Forelimb muscle (tissue), 1 donor: Measurements from ENCODE around the gene THSD4. TPM values are rescaled to one million over a fixed set of nuclear protein-coding genes. Genes with fewer than 3 reads are reported as not detected.

ENCODE experiments used
- DNase-seq: peaks from one replicate; pipeline ENCODE4 v3.0.0-alpha.2; 2013; ENCODE audit warnings: low read depth
- polyA plus RNA-seq: library from polyadenylated mRNA; unstranded; fragments of 120-200 nt; gene quantifications from one replicate; pipeline ENCODE4 v1.2.1, GENCODE V29; 2013; ENCODE audit not compliant: insufficient read length

Gene THSD4
- polyA plus RNA-seq, 1 donor, result 21.8 TPM

DNA sequence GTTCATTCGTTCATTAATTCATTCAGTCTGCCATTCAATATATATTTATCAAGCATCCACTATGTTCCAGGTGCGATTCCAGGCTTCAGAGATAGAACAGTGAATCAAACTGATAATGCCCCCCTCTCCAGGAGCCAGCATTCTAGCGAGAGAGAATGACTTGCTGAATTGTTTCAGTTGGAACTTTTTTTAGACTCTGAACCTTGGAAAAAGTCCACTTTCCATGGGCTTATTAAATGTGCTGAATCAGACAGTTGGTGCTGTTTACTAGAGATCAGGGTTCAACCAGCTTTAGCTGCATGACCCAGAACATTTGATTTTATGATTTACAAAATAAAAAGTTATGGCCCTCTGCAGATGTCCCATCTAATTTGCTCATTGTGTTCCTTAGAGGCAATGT lies 213.2 kb downstream of the THSD4 start:
- DNase-seq, result no peak

DNA sequence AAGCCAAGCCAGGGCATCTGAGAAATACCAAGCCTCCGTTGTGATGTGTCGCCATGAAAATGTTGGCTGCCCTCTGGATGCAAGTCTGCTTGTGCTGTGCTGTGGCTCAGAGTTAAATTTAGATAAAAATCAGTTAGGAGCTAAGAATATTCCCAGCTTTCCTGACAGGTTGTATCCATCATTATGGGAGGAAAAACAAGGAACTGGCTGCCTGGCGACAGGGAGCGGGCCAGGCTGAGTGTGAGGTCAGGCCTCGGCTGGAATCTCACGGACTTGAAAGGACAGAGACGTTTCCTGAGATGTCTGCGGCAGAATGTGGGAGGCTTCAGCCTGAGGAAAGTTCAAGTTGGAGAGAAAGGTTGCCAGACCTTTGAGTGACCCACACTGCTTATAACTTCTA lies 213.8 kb downstream of the THSD4 start:
- DNase-seq, result no peak

DNA sequence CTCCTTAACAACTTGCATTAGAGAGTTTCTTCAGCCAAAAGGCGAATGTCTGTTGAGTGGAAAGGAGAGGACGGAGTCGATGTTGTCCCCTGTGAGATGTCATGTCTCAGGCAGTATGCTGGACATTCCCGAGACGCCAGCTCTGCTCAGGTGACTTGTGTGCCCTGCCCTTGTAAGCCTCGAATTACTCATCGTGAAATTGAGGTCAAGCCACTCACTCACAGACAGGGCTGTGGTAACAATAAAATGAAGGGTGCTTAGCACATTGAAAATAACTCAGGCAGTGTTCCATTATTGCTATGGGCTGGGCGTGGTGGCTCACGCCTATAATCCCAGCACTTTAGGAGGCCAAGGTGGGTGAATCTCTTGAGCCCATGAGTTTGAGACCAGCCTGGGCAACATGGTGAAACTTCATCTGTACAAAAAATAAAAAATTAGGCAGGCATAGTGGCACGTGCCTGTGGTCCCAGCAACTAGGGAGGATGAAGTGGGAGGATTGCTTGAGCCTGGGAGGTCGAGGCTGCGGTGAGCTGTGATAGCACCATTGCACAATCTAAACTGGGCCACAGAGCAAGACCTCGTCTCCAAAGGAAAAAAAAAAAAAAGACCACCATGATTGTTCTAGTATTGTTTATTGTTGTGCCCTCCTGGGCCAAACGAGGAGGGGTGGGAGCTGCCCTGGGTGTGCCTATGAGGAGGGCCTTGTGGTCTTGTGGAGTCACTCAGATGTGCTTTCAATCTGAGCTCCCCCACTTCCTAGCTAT lies 214.4 kb downstream of the THSD4 start:
- no peak for DNase-seq

DNA sequence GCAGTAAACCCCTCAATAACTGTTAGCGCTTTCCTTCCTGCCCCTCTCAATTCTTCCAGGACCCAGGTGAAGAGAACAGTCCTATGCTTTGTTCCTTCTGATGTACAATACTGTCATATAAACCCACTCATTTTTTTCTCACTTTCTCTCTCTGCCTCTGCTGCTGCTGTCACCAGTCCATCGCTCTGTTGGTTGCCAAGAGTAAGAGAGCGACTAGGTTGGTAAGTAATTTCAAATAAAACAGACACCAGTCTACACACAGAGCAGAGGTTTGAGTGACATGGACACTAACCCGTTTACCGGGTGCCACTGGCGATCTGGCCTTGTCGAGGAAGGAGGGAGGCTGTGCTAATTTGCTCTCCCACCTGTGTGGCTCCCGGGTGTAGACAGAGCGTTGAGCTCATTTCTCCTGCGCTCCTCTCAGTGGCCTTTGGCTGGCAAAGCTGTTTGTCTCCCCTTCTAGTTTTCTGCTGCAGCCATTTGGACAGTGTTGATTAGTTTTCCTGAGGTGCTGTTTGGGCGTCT lies 215.4 kb downstream of the THSD4 start:
- no peak for DNase-seq

DNA sequence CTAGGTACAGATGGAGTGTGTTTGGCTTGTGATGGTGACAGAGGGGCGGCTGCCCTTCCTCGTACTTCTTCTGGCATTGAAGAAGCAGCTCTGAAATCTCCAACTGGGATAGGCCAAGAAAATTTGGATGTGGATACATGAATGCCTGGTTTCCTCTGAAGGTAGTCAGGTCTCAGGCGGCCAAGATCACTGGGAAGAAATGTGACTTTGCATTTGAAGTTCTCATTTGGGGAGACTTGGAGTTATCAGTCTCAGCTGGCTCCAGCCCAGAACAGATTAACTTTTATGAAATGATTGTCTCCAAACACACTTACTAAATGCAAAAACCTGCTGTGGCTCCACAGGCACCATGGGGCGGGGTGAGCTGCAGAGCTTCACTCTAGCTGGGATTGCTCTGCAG lies 215.9 kb downstream of the THSD4 start:
- DNase-seq, result no peak

DNA sequence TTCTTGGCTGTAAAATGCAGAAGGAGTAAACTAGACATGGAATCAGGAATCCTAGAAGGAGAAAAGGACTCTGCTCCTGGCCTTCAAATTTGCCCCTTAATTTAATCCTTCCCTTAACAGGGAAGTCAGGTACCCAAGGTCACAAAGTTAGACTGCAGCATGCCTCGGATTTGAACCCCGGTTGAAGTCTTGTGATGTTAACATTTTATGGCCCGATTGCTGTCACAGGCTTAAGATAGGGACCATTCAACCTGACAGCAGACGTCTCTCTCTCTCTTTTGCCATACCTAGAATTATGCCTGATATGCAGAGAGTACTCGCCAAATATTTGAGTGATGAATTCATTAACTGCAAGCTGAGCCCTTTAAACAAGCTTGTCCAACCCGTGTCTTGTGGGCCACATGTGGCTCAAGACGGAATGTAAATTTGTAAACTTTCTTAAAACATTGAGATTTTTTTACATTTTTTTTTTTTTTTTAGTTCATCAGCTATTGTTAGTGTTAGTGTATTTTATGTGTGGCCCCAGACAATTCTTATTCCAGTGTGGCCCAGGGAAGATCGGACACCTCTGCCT lies 217.2 kb downstream of the THSD4 start:
- DNase-seq, result no peak

DNA sequence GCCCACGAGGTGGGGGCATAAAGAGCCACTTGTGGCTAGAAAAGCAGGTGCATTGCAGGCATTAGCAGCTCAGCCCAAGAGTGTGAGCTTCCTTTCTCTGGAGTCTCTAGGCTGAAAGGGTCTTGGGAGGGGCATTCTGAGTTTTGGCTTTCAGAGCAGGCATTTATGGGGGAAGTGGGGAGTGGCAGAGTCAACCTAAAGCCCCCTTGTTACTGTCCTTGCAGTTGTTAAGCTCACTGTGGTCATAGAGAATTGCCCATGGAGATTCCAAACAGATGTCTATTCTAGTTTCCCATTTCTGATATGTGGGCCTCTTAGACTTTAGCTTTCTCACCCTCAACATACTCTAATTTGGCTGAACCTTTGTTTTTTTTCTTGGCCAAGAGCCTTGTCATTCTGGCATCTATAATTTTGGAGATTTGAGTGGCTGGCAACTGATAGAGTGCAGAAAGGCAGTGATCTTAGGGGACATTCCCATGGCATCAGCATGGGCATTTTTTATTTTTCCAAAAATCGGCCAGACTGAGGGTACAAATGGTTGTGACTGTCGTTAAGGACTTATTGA lies 217.9 kb downstream of the THSD4 start:
- DNase-seq, result no peak

DNA sequence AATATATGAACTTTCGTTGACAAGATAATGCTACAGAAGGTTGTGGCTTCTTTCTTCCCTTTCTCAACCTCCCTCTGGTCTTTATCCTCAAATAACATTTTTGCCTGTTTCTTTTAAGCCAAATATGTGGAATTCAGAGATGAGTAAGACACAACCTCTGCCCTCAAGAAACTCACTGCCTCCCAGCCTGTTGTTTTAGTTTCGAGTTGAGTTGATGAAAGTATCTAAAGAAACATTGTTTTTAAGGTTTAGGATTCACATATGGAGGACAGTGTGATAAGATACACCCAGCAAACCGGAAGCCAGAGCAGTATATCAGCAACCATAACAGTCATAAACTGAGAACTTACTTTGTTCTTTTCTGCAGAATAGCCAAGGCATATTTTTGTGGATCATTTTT lies 218.6 kb downstream of the THSD4 start:
- no peak for DNase-seq

DNA sequence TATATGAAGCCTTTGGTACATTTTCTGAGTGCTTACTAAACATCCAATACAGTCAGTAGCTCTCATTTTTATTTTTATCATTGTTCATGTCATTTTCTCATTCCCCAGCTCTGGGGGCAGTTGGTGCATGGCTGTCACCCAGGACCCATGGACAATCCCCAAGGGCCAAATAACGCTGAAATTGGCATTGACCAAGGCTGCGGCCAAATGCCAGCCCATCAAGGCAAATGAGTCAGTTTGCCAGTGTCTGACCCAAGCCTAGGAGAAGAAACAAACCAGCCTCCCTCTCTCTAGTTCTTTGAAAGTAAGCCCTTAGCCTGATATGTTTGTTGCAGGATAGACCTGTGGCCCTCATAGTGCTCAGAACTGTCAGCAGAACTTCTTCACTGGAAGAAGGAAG lies 219.2 kb downstream of the THSD4 start:
- no peak for DNase-seq

DNA sequence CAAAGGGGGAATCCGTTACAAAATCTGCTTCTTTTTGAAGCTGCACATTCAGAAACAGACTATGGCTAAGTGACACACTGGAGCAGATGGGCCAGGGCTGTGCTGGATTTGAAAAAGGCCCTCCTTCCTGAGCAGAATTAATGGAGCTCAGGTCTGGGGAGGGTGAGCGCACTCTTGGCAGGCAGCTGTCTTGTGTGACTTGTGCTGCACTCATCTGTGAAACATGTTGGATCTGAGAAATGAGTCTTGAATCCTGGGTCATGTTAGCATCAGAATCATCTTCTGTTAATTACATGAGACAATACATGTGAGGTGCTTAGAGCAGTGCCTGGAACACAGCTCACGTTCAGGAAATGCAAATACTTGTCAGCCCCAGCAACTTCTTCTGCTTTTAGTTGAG lies 219.6 kb downstream of the THSD4 start:
- DNase-seq, result no peak

DNA sequence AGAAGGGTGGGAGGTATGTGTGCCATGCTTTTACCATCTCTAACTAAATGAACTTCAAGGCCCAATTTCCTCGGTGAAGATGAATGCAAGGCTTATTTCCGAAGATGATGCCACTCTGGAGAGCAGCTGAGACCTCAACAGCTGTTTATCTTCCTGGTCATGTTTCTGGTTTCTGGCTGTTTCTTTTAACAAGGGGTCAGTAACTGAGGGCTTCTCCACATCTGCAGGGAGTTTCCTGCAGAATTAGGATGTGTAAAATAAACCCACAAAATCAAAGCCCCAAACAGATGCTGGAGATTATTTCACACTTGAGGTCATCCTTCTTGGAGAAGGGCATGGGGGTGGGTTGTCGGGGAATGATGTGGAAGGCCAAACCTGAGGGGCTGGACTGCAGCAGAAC lies 220.3 kb downstream of the THSD4 start:
- no peak for DNase-seq

DNA sequence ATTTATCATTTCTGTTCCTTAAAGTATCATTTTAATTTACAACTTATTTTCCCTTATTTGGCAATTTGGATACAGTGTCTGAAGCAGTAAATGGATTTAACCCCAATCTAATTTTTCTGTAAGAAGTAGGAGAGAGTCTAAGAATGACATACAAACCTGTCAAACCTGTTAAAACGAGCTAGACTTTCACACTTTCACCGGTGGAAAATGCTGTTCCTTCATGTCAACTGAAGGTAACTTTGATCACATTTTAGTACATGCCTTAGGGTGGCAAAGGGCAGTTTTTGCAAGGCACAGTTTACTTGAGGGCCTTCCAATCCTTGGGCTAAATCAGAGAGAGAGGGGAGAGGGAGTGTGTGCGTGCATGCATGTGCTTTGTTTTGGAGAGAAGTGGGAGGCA lies 221.4 kb downstream of the THSD4 start:
- DNase-seq, result no peak

DNA sequence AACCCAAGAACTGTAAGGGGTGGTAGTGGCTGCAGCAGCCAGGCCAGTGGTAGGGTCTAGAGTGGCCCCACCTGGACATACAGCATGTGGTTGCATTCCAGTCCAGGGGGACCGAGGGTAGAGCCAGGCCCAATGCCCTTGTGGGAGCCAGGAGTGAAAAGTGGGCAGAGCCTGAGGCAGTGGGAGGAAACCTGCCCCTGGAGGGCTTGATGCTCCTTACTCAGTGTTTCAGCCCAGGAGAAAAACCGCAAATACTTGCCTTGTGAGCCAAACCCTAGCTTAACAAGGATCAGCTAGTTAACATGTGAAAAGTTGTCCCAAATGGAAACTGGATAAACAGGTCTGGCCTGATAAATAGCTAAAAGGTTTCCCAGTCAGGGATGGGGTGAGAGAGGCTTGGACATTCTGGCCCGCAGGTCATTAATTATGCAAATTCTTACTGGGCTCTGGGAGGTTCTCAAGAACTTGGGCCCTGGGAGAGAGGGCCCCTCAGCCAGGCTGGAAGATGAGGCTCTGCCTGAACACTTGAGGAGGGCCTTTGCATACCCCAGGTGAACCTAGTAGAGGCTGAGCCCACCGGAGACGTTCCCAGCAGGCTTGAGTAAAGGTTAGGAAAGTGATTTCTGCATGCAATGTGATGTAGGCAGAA lies 222.1 kb downstream of the THSD4 start:
- DNase-seq, result no peak

DNA sequence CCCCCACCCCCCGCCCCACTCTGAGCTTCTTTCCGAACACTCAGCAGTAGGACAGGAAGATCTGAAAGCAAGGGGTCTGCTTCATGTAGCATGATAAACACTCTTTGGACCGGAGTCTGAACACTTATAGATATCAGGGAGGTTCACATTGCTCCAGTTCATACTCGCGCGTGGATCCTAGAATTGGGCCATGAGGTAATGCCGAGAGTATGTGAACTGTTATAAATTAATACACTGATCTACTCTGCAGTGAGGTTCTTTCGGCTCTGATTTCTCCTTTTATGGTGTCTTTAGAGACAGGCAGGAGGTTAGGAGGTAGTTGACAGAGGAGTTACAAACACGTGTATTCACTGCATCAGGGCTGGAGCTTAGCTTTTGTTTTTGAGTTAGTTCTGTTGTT lies 223.0 kb downstream of the THSD4 start:
- DNase-seq, result no peak

DNA sequence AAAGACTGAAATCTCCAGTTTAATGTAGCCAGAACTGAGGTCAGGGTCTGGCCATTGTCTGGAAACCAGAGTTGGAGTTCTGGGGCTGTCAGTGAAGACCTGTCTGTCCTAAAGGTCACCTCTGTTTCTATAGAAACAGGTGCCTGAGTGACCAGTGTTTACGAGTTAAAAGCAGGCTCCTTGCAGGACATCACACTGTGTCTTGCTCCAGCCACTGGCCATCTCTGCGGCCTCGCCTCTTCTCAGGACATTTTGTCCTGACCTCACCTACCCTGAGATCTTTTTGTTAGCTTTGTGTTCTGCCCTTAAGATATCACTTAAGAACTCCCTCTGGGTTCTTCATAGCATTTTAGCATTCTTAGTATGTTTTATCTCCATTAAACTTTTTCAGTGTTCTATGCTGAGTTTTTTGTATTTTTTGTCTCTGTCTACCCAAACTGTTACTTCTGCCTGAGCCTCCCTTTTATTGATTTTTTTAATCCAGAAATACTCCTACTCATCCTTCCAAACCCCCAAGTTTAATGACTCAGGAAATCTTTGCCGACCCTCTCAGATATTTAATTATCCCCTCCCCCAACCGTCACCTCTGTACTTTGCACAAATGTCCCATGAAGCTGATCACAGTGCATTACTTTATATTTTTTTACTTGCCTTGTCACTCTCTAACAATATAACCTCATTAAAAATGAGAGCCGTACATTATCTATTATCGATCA lies 223.7 kb downstream of the THSD4 start:
- DNase-seq, result no peak

DNA sequence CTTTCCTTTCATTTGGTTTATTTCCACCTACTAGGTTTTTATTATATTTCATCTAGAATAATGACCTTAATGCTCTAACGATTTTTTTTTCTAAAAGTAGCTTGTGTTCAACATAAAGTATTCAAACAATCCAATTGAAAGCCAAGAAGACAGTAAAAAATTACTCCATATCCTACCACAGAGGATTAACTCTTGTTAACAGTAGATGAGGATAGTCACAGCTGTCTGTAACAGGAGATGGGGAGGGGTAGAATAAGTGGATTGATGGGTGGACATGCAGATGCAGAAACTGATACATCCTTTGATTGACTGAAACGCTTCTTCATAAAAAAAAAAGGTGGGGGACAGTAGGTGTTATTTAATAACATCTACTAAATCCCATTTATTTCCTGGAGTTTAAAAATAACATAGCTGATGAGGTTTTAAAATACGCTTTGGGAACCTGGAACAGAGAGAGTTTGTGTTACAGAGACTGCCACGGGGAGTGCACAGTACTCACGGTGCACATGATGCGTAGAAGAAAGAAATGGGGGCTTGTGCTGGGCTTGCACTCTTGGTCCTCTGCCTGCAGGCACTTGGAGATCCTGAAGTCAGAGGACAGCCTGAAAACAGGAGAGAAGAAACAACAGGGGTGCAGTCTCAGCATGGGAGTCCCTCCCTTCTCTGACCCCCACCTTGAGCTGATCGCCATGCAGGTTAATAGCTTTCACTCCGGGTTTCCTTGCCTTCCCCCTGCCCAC lies 226.7 kb downstream of the THSD4 start:
- DNase-seq, result no peak

DNA sequence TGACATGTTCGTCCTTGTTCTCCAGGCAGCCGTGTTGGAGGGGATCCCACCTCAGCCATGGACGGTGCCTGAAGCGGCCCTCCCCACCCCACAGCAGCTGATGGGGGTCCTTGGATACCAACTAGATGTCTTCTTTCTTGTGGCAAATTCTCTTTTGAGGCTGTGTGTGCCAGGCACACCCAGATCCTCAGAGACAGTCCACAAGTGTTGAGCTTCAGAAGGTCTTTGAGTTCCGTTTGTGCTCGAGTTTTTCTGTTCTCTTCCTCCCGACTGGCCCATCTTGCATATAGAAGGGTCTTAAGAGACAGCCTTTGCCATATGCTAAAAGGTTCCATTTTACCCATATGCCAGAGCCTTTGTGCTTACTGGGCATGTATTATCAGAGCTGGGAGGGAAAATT lies 227.4 kb downstream of the THSD4 start:
- DNase-seq, result no peak

DNA sequence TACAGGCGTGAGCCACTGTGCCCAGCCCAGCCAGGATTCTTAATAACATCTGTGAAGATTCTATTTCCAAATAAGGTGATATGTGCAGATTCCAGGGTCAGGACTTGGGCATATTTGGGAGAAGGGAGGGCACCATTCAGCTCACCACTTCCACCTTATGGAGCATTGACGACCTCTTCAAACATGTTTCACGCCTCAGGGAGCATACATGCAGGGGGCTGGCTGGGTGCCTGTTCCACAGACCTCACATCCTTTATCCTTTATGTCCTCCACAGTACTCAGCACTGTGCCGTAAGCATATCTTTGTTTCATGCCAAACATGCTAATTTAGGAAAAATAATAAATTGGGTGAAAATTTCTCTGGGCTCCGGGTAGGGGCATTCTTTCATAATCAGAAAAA lies 229.0 kb downstream of the THSD4 start:
- DNase-seq, result no peak

DNA sequence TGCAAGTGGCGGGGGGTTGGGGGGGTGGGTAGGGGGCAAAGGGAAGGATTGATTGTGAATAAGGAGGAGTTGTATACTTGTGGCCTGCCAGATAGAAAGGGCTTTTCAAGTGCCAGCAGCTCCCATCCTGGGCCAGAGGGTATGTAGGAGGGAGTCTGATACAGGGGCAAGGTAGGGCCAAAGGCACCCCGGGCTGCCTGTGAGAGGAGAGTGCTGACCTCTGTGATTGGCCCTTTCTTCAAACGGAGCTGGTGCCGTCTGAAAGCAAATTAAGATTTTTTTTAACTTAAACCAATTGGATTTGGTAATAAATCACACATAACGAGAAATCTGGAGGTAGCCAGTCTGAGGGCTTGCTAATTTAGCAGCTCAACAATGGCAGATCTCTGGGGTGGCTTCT lies 229.9 kb downstream of the THSD4 start:
- DNase-seq, result no peak

DNA sequence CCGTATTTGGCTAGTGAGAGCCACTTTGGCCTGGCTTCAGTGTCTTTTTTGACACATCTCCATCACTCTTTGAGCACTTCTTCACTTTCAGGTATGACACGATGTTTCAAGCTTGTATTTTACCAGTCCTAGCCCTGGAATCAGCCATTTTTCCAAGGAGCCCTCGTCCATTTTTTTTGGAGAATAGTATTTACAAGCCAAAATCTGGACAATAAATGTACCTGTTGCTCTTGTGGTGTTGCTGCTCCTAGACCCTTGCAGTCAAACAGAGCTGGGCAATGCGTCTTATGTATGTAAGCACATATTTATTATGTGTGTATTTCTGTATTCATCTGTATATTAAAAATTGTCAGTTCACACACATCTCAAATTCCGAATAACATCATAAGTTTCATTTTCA lies 231.2 kb downstream of the THSD4 start:
- no peak for DNase-seq

DNA sequence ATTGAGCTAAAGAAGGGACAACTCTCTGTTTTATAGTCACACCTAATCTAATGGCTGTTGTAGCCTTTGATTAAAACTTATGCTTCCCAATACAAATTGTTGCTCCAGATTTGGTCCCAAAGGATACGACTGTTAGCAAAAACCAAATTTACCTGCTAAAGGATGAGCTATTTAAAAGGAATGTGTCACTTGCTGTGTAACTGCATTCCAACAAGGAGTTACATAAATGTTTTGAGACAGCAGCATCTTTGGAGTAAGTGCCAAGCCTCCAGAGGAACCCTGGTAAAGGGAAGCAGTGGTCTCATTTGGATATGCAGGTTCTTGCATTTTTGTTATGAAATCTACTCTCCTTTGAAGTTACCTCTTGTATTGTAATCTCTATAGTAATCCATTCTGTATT lies 233.3 kb downstream of the THSD4 start:
- no peak for DNase-seq
